C4-2B (cell line): ENCODE measurements around the gene SLC6A13.

Source experiments
- H3K27ac ChIP-seq: fragments of 450-650 bp; 2 replicates; pipeline ENCODE4 v1.5.1; 2017
- ZFX ChIP-seq: fragments of 450-650 bp; IDR thresholded peaks from 2 replicates; pipeline ENCODE4 v1.6.1; 2017
- TF ChIP-seq, protein P1 (sequence below): fragments of 450-650 bp; conservative IDR thresholded peaks from 2 replicates; pipeline ENCODE4 v1.5.1; 2017; ENCODE audit warnings: mild to moderate bottlenecking

SLC6A13 gene

GRCh38 chr12:262113-262512 is 523 bp downstream of the SLC6A13 start:
- no peak overlapping the region for H3K27ac ChIP-seq
- no peak for TF ChIP-seq ZFX
- TF ChIP-seq, protein P1, sequence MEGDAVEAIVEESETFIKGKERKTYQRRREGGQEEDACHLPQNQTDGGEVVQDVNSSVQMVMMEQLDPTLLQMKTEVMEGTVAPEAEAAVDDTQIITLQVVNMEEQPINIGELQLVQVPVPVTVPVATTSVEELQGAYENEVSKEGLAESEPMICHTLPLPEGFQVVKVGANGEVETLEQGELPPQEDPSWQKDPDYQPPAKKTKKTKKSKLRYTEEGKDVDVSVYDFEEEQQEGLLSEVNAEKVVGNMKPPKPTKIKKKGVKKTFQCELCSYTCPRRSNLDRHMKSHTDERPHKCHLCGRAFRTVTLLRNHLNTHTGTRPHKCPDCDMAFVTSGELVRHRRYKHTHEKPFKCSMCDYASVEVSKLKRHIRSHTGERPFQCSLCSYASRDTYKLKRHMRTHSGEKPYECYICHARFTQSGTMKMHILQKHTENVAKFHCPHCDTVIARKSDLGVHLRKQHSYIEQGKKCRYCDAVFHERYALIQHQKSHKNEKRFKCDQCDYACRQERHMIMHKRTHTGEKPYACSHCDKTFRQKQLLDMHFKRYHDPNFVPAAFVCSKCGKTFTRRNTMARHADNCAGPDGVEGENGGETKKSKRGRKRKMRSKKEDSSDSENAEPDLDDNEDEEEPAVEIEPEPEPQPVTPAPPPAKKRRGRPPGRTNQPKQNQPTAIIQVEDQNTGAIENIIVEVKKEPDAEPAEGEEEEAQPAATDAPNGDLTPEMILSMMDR: no peak

GRCh38 chr12:257521-258321 is 4.9 kb downstream of the SLC6A13 start:
- no peak for TF ChIP-seq ZFX
- TF ChIP-seq, protein P1: no peak
- no peak overlapping the region for H3K27ac ChIP-seq

DNA sequence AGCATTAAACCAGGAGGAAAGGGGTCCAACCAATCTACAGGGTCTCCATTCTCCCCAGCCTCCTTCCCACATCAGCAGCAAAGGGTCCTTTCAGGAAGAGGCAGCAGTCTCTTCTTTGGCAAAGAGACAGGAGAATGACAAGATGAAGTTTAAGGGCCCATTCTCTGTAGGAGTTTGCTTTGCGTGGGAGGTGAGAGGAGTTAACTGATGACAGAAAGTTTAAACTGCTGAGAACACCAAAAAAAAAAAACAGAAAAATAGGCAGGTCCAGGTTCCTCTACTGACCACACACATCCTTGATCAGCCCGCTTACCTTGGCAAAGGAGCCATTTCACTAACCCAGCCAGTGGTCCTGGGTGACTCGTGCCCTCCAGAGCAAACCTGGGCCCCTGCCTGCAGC is 5.7 kb downstream of the SLC6A13 start:
- TF ChIP-seq ZFX: no peak
- TF ChIP-seq, protein P1: no peak
- H3K27ac ChIP-seq: no peak overlapping the region

DNA sequence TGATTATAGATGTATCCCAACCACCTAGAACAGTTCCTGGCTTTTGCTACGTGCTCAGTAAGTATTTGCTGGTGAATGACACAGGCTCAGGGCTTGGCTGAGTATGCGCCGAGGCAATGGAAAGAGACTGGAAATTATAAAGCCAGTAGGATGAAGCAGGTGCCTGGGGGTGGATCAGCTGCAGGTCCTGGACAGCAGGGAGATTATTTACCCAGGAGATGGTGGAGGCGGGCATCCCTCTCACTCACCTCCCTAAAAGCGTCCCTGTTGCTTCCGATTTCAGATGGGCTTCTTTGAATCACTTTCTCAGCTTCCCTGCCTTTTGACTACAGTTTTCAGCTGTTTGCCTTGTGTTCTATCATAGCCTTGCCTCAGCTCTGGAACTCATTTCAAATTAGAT is 6.4 kb downstream of the SLC6A13 start:
- H3K27ac ChIP-seq: no peak overlapping the region
- TF ChIP-seq, protein P1: no peak
- TF ChIP-seq ZFX: no peak

DNA sequence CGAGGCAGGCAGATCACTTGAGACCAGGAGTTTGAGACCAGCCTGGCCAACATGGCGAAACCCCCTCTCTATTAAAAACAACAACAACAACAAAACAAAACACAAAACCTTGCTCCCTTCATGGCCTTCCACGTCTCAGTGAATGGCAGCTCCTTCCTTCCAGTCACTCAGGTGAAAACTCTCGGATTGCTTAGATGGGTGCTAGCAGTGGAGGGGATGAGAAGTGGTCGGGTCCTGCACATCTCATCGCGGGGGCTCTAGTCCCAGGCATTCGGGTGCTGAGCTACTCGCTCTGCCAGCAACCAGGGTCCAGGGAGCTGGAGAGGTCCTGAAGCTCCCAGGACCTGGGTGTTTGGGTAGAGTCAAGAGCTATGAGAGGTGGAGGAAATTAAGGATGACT is 7.7 kb downstream of the SLC6A13 start:
- no peak for TF ChIP-seq ZFX
- H3K27ac ChIP-seq: no peak overlapping the region

DNA sequence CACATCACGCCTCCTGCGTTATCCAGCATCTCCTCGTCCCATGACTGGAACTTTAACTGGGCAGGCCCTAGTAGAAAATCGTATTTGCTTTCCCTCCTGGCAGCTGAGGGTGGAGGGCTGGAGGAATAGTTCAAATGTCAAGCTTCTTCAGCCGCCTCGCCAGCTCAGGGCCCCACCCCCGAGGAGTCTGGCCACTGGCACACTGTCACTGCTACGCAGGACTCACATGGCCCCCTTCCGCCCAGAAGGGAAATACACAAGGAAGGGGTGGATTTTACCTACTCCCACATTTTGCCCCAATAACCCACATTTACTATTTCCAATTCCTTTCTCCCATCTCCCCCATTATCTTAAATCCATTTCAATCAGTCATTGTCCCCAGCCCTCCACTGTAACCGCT is 8.6 kb downstream of the SLC6A13 start:
- TF ChIP-seq, protein P1: no peak
- no peak for TF ChIP-seq ZFX
- H3K27ac ChIP-seq: no peak overlapping the region

DNA sequence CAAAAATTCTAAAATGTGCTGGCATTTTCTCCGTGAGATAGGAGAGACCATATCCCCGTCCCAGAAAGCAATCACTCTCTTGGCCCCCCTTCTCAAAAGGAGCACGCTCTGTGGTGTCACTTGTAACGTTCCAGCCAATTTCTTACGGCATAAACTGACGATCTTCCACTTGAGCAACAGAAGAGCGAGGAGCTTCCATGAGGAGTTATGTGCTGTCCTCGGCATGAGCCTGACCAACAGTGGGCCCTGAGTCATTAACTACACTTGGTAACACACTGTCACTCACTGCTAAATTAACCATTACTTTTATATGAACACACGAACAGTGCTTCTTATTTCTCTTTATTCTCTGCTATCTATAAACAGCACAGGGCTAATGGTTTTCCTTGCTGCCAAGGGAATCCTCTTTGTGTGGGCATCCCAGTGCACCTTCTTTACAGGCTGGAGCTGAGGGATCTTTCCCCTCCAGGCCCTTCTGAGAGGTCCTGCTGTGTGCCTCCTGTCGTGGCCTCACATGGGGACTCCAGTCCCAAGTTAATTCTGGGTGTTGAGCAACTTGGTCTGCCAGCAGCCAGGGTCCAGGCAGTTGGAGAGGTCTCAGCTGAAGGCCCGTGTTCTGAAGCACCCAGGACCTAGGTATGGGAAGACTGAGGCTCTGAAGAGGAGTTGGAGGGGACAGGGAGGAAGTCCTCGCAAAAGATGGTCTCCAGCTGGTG is 9.4 kb downstream of the SLC6A13 start:
- no peak for TF ChIP-seq ZFX
- no peak overlapping the region for H3K27ac ChIP-seq

DNA sequence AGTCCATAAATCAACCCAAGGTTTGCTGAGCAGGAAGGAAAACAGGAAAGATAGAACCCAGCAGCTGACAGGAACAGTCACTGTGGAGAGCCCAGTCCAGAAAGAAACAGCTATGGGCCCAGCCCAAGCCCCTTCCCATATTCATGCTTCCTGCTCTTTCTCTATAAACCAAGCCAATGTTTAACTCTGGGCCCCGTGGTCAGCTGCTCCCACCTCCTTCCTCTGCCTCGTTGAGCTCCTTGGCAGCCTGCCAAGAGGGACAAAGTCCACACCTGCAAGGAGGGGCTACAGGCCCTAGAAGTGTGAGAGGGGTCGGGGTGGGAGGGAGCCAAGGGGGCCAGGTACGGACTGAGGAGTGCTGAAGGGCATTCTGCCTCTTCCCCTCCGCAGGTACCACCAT is 10.0 kb downstream of the SLC6A13 start:
- H3K27ac ChIP-seq: no peak overlapping the region
- TF ChIP-seq, protein P1: no peak
- TF ChIP-seq ZFX: no peak
